Measurements from ENCODE around the gene SERPINA12. TPM values are rescaled to one million over a fixed set of nuclear protein-coding genes. Genes with fewer than 3 reads are reported as not detected.

Gene SERPINA12
- total RNA-seq, 1 donor from 2014 or later: not detected

DNA sequence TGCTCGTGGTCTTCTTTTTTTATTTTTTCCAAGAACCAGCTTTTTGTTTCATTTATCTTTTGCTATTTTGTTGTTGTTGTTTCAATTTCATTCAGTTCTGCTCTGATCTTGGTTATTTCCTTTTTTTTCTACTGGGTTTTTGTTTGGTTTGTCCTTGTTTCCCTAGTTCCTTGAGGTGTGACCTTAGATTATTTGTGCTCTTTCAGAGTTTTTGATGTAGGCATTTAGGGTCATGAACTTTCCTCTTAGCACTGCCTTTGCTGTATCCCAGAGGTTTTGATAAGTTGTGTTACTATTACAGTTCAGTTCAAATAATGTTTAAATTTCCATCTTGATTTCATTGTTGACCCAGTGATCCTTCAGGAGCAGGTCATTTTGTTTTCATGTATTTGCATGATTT is 53.3 kb downstream of the SERPINA12 start:
- TF ChIP-seq, protein P1, sequence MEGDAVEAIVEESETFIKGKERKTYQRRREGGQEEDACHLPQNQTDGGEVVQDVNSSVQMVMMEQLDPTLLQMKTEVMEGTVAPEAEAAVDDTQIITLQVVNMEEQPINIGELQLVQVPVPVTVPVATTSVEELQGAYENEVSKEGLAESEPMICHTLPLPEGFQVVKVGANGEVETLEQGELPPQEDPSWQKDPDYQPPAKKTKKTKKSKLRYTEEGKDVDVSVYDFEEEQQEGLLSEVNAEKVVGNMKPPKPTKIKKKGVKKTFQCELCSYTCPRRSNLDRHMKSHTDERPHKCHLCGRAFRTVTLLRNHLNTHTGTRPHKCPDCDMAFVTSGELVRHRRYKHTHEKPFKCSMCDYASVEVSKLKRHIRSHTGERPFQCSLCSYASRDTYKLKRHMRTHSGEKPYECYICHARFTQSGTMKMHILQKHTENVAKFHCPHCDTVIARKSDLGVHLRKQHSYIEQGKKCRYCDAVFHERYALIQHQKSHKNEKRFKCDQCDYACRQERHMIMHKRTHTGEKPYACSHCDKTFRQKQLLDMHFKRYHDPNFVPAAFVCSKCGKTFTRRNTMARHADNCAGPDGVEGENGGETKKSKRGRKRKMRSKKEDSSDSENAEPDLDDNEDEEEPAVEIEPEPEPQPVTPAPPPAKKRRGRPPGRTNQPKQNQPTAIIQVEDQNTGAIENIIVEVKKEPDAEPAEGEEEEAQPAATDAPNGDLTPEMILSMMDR (IDR thresholded peaks at IDR 0.05; ENCODE audit: insufficient read depth, low read length, poor library complexity, severe bottlenecking): no peak
- H3K27me3 ChIP-seq (ENCODE audit: control insufficient read depth, insufficient read depth, low read length): no peaks in the 10 kb centered on the region
- no peak overlapping the region for H3K4me3 ChIP-seq (ENCODE audit: low read depth, low read length)

DNA sequence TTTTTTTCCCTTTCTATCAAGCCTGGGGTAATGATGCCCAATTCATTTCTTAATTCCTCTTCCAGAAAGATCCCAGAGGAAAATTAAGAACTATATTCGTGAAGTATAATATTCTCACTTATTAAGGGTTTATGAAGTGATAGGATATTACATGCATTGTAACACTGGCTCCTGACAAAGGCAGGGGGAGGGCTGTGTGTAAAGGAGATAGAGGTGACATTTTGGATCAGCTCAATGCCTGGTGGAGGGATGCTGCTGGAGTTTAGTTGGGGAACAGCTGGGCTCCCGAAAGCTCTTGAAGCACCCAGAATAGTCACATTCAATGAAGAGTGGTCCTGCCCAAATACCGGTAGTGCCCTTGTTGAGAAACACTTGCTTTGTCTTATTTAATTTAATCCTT is 57.4 kb downstream of the SERPINA12 start:
- no peaks in the 10 kb centered on the region for H3K36me3 ChIP-seq (ENCODE audit: control insufficient read depth, insufficient read depth, low read length)
- no peak overlapping the region for H3K4me3 ChIP-seq (ENCODE audit: low read depth, low read length)
- no peak for DNase-seq (ENCODE audit: low read depth)
- TF ChIP-seq, protein P1 (IDR thresholded peaks at IDR 0.05; ENCODE audit: insufficient read depth, low read length, poor library complexity, severe bottlenecking): no peak
- H3K27me3 ChIP-seq (ENCODE audit: control insufficient read depth, insufficient read depth, low read length): peaks cover 6% of the 10 kb centered on the region

More for the DNA sequence above, 53.3 kb downstream of the SERPINA12 start:
- DNase-seq (ENCODE audit: low read depth): no peak
- no peaks in the 10 kb centered on the region for H3K36me3 ChIP-seq (ENCODE audit: control insufficient read depth, insufficient read depth, low read length)

DNA sequence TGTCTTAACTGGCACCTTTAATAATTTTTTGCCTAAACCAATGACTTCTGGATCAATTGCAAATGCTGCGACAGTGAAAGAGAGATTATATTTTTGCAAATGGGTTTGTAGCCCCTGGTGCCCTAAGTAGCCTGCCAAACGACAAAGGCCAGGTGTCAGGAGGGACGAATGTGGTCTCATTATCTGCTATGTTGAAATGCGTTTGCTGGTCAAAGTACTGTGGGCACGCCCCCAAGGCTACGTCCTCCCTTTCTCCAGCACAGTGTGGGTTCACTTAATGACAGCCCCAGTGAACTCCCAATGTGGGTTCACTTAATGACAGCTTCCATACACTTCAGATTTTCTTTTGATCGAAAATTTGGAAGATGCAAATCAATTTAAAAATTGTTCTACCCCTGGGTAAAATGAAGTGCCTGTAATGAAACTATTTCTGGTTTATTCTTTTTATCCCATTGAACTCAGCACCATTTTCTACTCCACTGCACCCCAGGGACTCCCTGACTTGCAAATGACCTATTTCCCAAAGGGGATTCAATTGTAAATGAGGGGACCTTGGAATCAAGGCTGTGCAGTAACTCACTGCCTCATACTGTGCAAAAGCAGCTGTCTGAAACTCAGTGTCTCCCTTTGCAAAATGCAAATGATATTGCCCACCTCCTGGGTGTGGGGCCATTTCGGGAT is 58.0 kb downstream of the SERPINA12 start:
- Histone ChIP-seq H3K36me3 (ENCODE audit: control insufficient read depth, insufficient read depth, low read length) (no peaks in the 10 kb centered on the region), H3K4me3 (ENCODE audit: low read depth, low read length) (no peak overlapping the region), H3K27me3 (ENCODE audit: control insufficient read depth, insufficient read depth, low read length) (peaks cover 6% of the 10 kb centered on the region)
- DNase-seq (ENCODE audit: low read depth): no peak
- TF ChIP-seq, protein P1 (IDR thresholded peaks at IDR 0.05; ENCODE audit: insufficient read depth, low read length, poor library complexity, severe bottlenecking): no peak

DNA sequence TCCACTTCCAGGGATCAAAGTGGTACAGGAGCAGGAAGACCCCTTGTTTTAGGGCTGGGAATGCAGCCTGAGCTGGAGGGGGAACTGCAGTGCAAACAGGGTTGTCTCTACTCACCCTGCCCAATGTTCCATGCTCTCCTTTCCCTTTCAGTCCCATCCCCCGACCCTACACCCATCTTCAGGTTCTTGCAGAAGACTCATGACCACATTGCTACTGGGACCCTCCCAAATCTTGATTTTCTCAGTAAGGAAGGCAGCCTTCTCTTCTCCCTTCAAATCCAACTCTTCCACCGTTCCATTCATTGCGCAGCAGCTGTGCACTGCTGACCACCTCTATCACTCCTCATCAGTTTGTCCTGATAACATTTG is 58.6 kb downstream of the SERPINA12 start:
- no peak for DNase-seq (ENCODE audit: low read depth)
- Histone ChIP-seq H3K4me3 (ENCODE audit: low read depth, low read length) (no peak overlapping the region), H3K27me3 (ENCODE audit: control insufficient read depth, insufficient read depth, low read length) (peaks cover 6% of the 10 kb centered on the region), H3K36me3 (ENCODE audit: control insufficient read depth, insufficient read depth, low read length) (no peaks in the 10 kb centered on the region)
- TF ChIP-seq, protein P1 (IDR thresholded peaks at IDR 0.05; ENCODE audit: insufficient read depth, low read length, poor library complexity, severe bottlenecking): no peak

DNA sequence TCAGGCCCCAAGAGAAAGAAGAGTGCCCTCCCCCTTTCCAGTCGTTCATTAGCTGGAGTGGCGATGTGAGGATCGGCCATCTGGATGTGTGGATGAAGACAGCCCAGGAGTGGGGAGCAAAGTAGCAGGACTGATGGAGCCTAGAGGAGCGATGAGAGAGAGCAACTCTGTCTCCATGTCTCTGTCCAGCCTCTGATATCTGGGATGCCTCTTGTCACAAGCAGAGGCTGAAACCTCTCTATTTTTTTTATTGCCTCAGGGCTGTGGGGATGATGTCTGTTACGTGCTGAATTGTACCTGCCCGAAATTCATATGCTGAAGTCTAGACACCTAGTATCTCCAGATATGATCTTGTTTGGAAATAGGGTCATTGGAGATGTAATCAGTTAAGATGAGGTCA is 59.3 kb downstream of the SERPINA12 start:
- Histone ChIP-seq H3K27me3 (ENCODE audit: control insufficient read depth, insufficient read depth, low read length) (peaks cover 6% of the 10 kb centered on the region), H3K36me3 (ENCODE audit: control insufficient read depth, insufficient read depth, low read length) (no peaks in the 10 kb centered on the region), H3K4me3 (ENCODE audit: low read depth, low read length) (no peak overlapping the region)
- no peak for DNase-seq (ENCODE audit: low read depth)
- TF ChIP-seq, protein P1 (IDR thresholded peaks at IDR 0.05; ENCODE audit: insufficient read depth, low read length, poor library complexity, severe bottlenecking): no peak

Measured in kidney epithelial cell (primary cell).